IPS-20b (cell line): ENCODE data around the gene FLT1.

Experiments
- H3K27ac ChIP-seq: one replicate; pipeline ENCODE4 v1.5.1; 2013; ENCODE audit warnings: low read length
- H3K27me3 ChIP-seq: 2 replicates; pipeline ENCODE4 v1.6.1; 2013; ENCODE audit warnings: mild to moderate bottlenecking, low read length, inconsistent platforms; ENCODE audit not compliant: insufficient read depth
- H3K36me3 ChIP-seq: 2 replicates; pipeline ENCODE4 v1.6.1; 2013; ENCODE audit warnings: low read depth, mild to moderate bottlenecking, inconsistent platforms, low read length, moderate library complexity; ENCODE audit not compliant: insufficient read depth
- H3K4me1 ChIP-seq: 2 replicates; pipeline ENCODE4 v1.6.1; 2013; ENCODE audit warnings: mild to moderate bottlenecking, control low read depth, inconsistent platforms, low read length, moderate library complexity; ENCODE audit not compliant: insufficient read depth
- H3K4me3 ChIP-seq: 2 replicates; pipeline ENCODE4 v1.5.1; 2013; ENCODE audit warnings: mild to moderate bottlenecking, low read length, inconsistent platforms
- H3K9ac ChIP-seq: 2 replicates; pipeline ENCODE4 v1.6.1; 2013; ENCODE audit warnings: low read depth, mild to moderate bottlenecking, inconsistent platforms, low read length, moderate library complexity
- H3K9me3 ChIP-seq: 2 replicates; pipeline ENCODE4 v1.6.1; 2013; ENCODE audit warnings: mild to moderate bottlenecking, low read depth, low read length, inconsistent platforms; ENCODE audit not compliant: insufficient read depth

FLT1 gene

GRCh38 chr13:28438598-28439334 lies 56.2 kb downstream of the FLT1 start:
- Histone ChIP-seq H3K9ac (peak overlapping the region; percentile 68), H3K27ac (peak overlapping the region; percentile 96), H3K9me3 (no peaks in the 10 kb centered on the region), H3K4me1 (peaks cover 50% of the 10 kb centered on the region), H3K4me3 (peak overlapping the region; percentile 43), H3K36me3 (peaks cover 55% of the 10 kb centered on the region), H3K27me3 (no peaks in the 10 kb centered on the region)

DNA sequence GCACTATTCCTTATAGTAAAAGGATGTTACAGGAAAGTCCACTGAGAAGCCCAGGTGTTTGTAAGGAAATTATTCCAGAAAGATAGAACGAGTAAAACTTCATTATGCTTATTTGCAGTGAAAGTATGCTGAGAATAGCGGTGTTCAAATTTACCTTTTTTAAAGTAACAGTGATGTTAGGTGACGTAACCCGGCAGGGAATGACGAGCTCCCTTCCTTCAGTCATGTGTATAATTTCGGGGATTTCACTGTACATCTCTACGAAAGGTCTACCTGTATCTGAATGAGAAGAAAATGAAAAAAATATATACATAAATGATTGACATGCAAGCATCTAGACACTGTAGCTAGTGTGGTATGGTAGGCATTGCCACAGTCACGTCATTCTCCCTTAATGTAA lies 56.9 kb downstream of the FLT1 start:
- H3K9ac ChIP-seq: peak overlapping the region; percentile 49; the same call in 1 of the 2 replicates
- peak overlapping the region; percentile 79 for H3K27ac ChIP-seq
- H3K4me3 ChIP-seq: no peak overlapping the region
- no peaks in the 10 kb centered on the region for H3K9me3 ChIP-seq
- H3K36me3 ChIP-seq: peaks cover 55% of the 10 kb centered on the region
- H3K27me3 ChIP-seq: no peaks in the 10 kb centered on the region
- H3K4me1 ChIP-seq: peaks cover 57% of the 10 kb centered on the region

DNA sequence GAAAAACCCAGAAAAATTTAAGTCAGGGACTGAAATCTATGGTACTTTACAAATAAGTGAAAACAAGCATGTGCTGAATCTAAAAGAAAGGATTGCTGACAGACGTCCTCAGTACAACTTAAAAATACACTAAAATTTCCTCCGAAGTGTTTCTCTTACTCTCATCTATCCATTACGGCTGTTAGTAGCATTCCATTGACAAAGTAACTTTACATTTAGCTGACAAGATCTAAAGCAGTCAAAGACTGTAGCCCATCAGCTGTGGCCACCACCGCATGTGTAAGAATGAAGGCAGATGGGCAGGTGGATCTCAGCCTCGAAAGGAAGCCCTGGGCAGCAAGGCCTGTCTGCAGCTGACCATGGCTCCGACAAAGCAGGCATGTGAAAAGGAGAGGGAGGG lies 59.0 kb downstream of the FLT1 start:
- no peak overlapping the region; the same call in 1 of the 2 replicates for H3K9ac ChIP-seq
- peaks cover 72% of the 10 kb centered on the region for H3K36me3 ChIP-seq
- H3K9me3 ChIP-seq: no peaks in the 10 kb centered on the region
- no peak overlapping the region for H3K4me3 ChIP-seq
- peaks cover 72% of the 10 kb centered on the region for H3K4me1 ChIP-seq
- H3K27me3 ChIP-seq: no peaks in the 10 kb centered on the region
- H3K27ac ChIP-seq: peak overlapping the region; percentile 79

DNA sequence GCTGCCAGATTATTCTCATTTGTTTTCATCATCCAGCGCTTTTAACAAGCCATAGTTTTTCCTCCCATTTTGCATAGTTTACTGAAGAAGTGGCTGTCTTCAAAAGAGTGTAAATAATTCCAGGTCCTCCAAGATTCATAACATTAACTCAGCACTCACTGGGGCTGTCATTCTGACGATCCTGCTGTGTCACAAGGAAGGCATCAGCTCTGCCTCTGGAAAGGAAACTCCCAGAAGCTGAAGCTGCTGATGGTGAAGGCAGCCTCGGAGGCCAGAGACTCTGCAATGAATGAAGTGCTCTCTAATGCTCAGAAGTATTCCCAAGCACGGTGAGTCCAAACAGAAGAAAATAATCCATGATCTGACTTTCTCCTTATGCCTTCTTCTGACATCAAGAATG lies 60.0 kb downstream of the FLT1 start:
- peaks cover 74% of the 10 kb centered on the region for H3K36me3 ChIP-seq
- H3K4me1 ChIP-seq: peaks cover 69% of the 10 kb centered on the region
- 0 out of 2 replicates have a peak overlapping the region, but pooled peaks have one; percentile 14 for H3K9ac ChIP-seq
- no peaks in the 10 kb centered on the region for H3K27me3 ChIP-seq
- no peak overlapping the region for H3K4me3 ChIP-seq
- no peaks in the 10 kb centered on the region for H3K9me3 ChIP-seq
- H3K27ac ChIP-seq: peak overlapping the region; percentile 79

DNA sequence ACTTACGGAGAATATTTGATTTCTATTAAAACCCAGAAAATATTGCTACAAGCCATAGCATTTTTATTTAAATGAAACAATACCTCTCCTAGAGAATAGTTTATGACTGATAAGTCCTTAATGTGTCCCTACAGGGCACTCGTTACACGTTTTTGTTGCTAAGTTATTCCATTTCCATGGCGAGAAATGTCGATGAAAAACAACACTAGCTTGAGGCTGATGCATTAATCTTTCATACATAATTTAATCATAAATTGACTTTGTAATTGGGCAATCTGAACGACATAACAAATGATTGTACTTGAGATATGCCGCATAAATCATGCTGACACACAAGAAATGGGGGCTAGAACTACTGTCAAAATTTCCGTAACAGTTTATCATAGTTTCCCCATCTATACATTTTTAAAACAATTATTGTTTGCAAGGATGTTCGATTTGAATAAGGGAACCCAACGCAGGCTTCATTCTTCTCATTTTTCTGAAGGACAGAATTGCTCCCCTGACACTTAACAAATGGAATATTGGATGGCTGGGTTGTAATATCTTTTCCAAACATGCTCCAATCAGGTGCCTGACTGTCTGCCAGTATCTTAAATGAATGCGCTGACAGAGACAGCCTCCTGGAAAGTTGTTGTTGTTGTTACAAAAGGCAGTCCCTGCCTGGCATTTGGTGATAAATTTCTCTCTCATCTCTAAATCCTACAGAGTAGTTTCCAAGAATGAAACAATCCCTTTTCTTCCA lies 61.9 kb downstream of the FLT1 start:
- H3K27me3 ChIP-seq: no peaks in the 10 kb centered on the region
- peaks cover 82% of the 10 kb centered on the region for H3K36me3 ChIP-seq
- no peak overlapping the region for H3K4me3 ChIP-seq
- H3K9ac ChIP-seq: no peak overlapping the region
- no peaks in the 10 kb centered on the region for H3K9me3 ChIP-seq
- H3K4me1 ChIP-seq: peaks cover 72% of the 10 kb centered on the region
- H3K27ac ChIP-seq: no peak overlapping the region

DNA sequence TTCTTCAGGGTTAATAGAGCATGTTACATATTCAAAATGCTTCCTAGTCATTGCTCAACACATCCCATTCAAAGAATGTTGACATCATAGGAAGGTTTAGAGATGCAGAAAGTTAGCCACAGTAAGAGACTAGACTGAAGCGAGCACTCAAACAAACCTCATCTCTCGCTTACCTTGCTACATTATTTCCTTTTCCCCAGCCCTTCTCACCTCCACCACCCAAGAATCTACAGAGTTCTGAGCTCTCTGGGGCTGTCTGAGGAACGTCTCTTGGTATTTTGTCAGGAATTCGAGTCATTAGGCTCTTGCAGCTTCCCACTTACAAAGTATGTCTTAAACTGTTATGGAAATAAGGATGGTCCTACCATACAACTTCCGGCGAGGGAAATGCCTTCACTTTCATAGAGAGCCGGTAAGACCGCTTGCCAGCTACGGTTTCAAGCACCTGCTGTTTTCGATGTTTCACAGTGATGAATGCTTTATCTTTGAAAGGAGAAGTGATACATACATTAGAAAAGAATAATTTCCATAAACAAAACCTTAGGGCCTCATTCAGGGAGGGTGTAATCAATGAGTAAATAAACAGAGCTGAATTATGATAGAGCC lies 65.1 kb downstream of the FLT1 start:
- peaks cover 82% of the 10 kb centered on the region for H3K36me3 ChIP-seq
- no peaks in the 10 kb centered on the region for H3K9me3 ChIP-seq
- peaks cover 55% of the 10 kb centered on the region for H3K4me1 ChIP-seq
- H3K27ac ChIP-seq: peak overlapping the region; percentile 62
- no peaks in the 10 kb centered on the region for H3K27me3 ChIP-seq
- H3K9ac ChIP-seq: peak overlapping the region; percentile 77
- H3K4me3 ChIP-seq: peak overlapping the region; percentile 14; the same call in 1 of the 2 replicates

- H3K4me3 ChIP-seq: peak overlapping the region; percentile 14; the same call in 1 of the 2 replicates
- peak overlapping the region; percentile 77; the same call in 1 of the 2 replicates for H3K9ac ChIP-seq
- peaks cover 83% of the 10 kb centered on the region for H3K36me3 ChIP-seq
These were observed 65.8 kb downstream of the FLT1 start for GRCh38 chr13:28429096-28429495.

GRCh38 chr13:28426381-28426780 lies 68.5 kb downstream of the FLT1 start:
- H3K36me3 ChIP-seq: peaks cover 81% of the 10 kb centered on the region

More at GRCh38 chr13:28429096-28429495, 65.8 kb downstream of the FLT1 start:
- Histone ChIP-seq H3K9me3 (no peaks in the 10 kb centered on the region), H3K27ac (peak overlapping the region; percentile 62), H3K4me1 (peaks cover 55% of the 10 kb centered on the region), H3K27me3 (no peaks in the 10 kb centered on the region)

GRCh38 chr13:28425793-28426192 lies 69.1 kb downstream of the FLT1 start:
- Histone ChIP-seq H3K4me3 (no peak overlapping the region), H3K27ac (no peak overlapping the region), H3K9me3 (no peaks in the 10 kb centered on the region), H3K36me3 (peaks cover 80% of the 10 kb centered on the region), H3K4me1 (peaks cover 26% of the 10 kb centered on the region), H3K9ac (no peak overlapping the region), H3K27me3 (no peaks in the 10 kb centered on the region)

More at GRCh38 chr13:28426381-28426780, 68.5 kb downstream of the FLT1 start:
- no peak overlapping the region for H3K9ac ChIP-seq
- no peak overlapping the region for H3K4me3 ChIP-seq
- H3K9me3 ChIP-seq: no peaks in the 10 kb centered on the region
- no peak overlapping the region for H3K27ac ChIP-seq
- peaks cover 32% of the 10 kb centered on the region for H3K4me1 ChIP-seq
- no peaks in the 10 kb centered on the region for H3K27me3 ChIP-seq

GRCh38 chr13:28424541-28424940 lies 70.4 kb downstream of the FLT1 start:
- peaks cover 90% of the 10 kb centered on the region for H3K36me3 ChIP-seq
- no peak overlapping the region for H3K4me3 ChIP-seq
- no peak overlapping the region for H3K9ac ChIP-seq
- H3K9me3 ChIP-seq: no peaks in the 10 kb centered on the region
- H3K27ac ChIP-seq: no peak overlapping the region
- peaks cover 20% of the 10 kb centered on the region for H3K4me1 ChIP-seq
- no peaks in the 10 kb centered on the region for H3K27me3 ChIP-seq

- Histone ChIP-seq H3K36me3 (peaks cover 94% of the 10 kb centered on the region), H3K27ac (no peak overlapping the region), H3K9ac (no peak overlapping the region), H3K4me1 (peaks cover 4% of the 10 kb centered on the region; the same call in 1 of the 2 replicates), H3K4me3 (no peak overlapping the region), H3K9me3 (no peaks in the 10 kb centered on the region), H3K27me3 (no peaks in the 10 kb centered on the region)
These were observed 71.9 kb downstream of the FLT1 start for GRCh38 chr13:28423010-28423409.
